CD4-positive, alpha-beta T cell treated with Interleukin-4 for 1 hour (primary cell): ENCODE data around the gene PARP8.
"Not testable (repeated sequence)": the region's sequence is repeated elsewhere in the genome, so short reads cannot be mapped to it uniquely, and the experiment has no call there.

Experiments used
- DNase-seq, 2 donors: peaks; one replicate each; pipeline ENCODE4 v3.0.0-alpha.2; 2020 to 2022

The PARP8 gene, protein sequence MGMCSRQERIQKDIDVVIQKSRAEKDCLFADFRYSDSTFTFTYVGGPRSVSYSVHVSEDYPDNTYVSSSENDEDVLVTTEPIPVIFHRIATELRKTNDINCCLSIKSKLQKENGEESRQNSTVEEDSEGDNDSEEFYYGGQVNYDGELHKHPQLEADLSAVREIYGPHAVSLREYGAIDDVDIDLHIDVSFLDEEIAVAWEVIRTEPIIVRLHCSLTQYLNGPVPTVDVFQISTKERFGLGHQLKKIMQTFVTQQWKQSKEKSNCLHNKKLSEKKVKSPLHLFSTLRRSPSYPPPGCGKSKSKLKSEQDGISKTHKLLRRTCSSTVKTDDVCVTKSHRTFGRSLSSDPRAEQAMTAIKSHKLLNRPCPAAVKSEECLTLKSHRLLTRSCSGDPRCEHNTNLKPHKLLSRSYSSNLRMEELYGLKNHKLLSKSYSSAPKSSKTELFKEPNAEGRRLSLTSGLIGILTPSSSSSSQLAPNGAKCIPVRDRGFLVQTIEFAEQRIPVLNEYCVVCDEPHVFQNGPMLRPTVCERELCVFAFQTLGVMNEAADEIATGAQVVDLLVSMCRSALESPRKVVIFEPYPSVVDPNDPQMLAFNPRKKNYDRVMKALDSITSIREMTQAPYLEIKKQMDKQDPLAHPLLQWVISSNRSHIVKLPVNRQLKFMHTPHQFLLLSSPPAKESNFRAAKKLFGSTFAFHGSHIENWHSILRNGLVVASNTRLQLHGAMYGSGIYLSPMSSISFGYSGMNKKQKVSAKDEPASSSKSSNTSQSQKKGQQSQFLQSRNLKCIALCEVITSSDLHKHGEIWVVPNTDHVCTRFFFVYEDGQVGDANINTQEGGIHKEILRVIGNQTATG

DNA sequence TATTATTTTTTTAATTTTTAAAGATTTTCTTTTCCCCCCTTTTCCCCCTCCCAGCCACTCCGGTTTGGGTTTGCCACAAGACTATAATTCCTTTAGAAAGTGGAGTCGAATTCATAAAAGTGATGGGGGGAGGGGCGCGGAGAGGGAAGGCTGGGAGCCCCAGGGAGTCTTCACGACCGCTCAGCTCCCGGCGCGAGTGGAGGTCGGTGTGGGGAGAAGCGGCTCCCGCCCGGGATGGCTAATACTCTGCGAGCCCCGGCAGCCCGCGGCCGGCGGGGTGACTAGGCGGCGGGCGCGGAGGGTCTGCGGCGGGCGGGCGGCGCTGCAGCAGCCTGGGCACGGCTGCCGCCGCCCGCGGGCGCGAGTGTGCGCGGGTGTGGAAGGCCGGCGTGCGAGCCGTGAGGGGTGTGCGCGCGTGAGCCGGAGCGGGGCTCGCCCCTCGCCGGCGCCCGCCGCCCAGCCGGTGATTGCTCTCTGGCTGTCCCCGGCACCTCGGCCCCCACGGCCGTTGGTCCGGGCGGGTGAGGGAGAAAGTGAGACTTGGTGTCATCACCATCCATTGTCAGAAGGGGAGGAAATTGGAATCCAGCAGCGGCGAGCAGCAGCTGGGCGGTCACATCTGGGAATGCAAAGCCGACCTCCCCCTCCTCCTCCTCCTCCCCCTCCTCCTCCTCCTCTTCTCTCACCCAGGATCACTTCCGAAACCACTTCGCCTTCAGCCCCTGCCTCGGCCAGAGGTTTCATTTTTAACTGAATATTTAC lies at the start of gene PARP8:
PARP8 (plus strand) TSS at position 377 of the 762 bp plus-strand sequence. CDS start 459 bp downstream, outside the sequence.
- peak; percentile 53 to 63 for DNase-seq

DNA sequence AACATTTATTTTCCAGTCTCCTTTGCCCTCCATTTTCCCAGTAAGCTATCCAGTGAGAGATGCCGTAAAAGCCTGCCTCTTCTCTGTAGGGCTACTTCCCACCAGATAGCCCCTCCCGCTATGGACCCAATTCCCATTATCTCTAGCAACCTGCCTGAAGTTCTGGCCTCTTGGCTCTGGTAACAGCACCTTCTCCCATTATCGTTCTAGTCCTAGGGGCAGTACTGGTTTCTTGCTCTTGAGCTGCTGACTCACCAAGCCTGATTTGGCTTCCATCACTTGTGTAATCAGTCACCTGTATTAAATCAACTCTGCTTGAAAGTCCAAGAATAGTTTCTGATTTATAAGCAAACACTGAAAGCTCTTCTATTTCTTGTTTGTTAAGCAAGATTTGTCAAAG lies 42.8 kb upstream of the PARP8 start:
- no peak for DNase-seq

DNA sequence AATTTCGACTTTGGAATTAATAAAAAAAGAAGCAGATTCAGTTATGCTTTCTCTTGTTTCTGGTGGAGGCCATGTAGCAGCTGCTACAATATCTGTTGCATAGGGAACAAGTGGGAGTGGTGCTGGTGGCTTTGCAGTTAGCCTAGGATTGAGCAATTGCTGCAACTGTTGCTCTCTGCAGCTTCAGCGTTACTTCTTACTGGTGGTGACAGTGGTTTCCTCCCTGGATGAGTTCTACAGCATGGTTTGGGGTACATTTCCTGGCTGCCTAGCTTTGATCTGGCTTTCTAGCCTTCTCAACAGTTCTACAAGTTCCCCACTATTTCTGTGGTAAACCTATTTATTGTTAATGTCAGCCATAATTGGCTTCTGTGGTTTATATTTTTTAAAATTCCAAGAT lies 31.6 kb upstream of the PARP8 start:
- peak; percentile 56 to 61 for DNase-seq

DNA sequence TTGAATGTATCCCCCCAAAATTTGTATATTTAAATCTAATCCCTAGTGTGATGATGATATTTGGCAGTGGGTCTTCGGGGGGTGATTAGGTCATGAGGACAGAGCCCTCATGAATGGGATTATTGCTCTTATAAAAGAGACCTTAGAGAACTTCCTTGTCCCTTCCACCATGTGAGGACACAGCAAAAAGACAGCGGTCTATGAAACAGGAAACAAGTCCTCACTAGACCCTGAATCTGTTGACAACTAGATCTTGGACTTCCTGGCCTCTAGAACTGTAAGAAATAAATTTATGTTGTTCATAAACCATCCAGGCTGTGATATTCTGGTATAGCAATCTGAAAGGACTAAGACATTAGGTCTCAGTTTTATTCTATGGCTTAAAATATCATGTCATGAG lies 28.9 kb upstream of the PARP8 start:
- DNase-seq = not testable (repeated sequence)

DNA sequence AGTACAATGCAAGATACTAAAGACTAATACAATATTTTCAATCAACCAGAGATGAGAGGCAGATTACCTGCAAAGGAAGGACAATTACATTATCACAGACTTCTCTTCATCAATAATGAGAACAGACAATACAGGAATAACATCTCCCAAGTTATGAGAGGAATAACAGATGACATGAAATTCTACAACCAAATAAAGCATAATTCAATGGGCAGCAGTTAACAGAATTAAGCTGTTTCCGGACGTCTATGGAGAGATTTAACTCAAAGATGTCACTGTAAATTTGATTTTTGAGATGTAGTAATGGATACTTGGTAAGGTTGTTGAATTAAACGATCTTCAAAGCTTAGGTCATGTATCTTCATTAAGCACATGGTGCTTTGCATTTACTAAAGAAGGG lies 19.8 kb upstream of the PARP8 start:
- no peak for DNase-seq

DNA sequence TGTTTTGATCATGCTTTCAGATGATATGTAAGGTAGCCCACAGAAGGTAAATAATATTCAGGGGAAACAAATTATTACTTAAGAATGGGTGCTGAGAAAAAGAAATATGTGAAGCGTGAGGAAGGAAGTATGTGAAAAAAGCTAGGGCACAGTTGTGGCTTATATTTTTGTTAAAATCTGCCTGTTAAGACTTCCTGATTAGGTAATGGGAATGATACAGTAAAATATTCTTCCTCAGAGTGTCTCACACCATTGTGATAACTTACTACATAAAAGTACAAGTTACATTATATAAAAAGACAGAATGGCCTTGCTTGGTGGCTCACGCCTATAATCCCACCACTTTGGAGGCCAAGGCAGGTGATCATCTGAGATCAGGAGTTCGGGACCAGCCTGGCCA lies 18.7 kb upstream of the PARP8 start:
- no peak for DNase-seq

DNA sequence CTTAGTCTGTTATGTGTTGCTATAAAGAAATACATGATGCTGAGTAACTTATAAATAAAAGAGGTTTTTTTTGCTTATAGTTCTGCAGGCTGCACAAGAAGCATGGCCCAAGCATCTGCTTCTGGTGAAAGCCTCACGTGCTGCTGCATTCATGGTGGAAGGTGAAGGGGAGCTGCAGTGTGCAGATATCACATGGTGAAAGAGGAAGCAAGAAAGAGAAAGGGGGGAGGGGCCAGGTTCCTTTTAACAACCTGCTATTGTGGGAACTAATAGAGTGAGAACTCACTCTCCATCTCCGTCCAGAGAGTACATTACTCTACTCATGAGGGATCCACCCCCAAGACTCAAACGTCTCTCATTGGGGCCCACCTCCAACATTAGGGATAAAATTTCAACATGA lies 12.5 kb upstream of the PARP8 start:
- DNase-seq = peak in 1 of 2 donors; percentile 65

DNA sequence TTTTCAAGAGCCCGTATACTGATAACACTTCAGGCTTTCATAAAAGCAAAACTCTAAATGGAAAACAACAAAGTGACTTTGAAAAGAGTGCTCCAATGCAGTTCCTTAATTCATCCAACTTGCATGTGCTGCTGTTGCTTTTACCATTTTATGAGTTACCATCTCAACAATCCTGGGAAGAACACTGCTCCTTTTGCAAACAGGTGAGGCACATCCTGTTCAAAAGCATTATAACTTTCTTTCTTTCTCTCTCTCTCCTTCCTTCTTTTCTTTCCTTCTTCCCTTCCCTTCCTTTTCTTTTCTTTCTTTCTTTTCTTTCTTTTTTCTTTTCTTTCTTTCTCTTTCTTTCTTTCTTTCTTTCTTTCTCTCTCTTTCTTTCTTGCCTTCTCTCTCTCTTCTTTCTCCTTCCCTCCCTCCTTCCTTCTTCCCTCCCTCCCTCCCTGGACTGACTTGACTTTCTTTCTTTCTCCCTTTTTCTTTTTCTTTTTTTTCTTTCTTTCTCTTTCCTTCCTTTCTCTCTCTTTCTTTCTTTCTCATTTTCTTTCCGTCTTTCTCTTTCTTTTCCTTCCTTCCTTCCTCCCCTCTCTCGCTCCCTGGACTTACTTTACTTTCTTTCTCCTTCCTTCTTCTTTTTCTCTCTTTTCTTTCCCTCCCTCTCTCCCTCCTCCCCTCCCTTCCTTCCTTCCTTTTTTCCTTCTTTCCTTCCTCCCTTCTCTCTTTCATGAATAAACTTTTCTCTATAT lies 11.2 kb upstream of the PARP8 start:
- no peak for DNase-seq

DNA sequence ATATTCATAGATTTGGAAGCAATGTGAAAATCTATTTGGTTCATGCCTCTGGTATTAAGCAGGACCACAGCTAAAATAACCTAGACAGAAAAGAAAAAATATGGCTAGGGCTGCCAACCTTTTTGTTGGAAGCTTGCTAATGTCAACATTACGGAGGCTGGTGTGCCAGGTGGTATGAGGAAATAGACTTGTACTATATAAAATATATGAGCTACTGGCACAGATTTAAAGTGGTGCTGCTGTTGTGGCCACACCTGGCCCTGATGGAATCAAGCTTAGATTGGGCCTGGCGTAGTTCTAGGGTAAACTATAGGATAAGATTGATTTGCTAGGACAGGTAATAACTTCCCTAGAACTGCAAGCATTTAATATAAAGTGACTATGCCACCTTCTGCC lies 10.6 kb upstream of the PARP8 start:
- no peak for DNase-seq

DNA sequence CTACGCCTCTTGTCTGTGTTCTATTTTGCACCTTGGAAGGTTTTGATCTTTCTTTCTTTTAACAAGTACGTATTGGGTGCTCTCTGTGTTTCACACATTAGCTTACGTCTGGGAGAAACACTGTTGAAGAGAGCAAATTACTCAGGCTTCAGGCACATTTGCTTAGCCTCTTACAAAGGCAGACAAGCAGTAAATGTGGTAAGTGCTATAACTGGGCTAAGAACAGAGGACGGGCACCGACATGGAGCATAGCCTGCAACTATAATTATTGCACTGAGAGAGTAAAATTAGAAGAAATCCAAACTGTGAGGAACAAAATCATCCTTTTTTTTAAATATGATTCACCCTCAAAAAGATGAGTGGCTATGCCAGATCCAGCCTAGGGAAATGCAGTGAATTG lies 9.4 kb upstream of the PARP8 start:
- no peak for DNase-seq

DNA sequence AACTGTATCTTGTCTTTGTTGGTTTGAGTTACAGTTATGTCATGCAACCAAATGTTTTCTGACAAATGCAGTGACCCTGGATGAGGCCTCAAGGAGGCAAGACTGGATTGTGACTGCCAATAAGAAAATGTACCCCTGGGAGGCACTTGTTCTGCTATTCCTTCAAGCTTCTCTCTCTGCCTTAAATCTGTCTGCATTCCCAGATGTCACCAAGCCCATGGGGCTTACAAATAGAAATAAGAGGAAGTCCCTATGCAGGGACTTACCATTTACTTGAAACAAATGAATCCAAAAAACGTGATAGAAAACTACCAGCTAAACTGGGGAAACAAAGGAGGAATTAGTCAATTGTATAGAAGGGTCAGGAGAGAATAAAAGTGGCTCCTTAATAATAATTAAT lies 8.2 kb upstream of the PARP8 start:
- no peak for DNase-seq

DNA sequence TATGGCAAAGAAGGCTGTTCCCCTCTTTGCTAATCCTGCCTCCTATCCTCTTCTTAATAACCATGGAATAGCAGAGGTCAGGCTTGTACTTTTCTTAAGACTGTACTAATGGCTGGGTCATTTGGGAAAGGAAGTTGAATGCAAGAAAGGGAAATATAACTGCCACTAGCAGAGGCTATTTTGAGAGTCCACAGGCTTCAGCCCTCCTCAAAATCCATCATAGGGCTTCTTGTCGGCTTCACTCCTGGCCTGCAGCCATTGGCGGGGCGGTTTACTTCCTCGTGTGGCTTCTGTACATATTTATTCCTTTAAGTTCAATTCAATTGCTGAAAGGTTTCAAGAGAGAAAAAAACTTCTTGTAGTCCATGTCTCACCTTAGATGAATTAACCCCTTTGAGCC lies 2.8 kb upstream of the PARP8 start:
- no peak for DNase-seq

DNA sequence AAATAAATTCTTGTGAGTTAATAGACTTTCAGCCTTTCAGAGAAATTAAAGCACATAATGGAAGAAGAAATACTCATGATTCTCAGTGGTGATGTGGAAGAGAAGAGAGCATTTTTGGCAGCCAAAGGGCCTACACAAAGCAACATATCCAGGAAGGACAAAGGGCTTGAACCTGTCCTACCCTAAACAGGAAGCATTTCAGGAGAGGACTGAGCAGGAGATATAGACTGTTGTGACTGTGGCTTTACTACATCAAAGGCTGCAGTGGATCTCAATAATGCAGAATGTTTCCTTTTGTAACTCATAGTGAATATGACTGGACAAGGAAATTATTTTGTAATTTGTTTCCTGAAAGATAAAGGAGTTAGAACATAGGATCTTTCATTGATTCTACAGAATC lies 1.3 kb upstream of the PARP8 start:
- no peak for DNase-seq

DNA sequence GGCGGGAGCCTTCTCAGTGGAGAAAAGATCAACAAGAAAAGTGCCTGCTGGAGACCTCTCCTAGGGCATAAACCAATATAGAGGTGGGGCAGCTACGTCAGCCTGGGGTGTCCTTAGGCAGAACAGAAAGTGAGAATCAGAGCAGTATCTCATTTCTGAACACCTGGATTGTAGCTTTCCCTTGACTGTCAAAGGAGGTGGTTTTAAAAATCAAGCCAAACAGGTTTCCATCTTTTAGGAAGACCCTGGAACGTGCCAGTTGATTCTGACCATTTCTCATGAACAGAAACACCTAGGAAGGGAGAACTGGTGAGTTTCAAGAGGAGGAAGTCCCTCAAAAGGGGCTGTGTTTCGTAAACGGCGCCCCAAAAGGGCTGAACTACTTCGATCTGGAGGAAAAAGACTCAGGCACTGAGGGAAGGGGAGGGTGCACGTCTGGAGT lies 655 bp upstream of the PARP8 start:
- peak; percentile 63 to 73 for DNase-seq

DNA sequence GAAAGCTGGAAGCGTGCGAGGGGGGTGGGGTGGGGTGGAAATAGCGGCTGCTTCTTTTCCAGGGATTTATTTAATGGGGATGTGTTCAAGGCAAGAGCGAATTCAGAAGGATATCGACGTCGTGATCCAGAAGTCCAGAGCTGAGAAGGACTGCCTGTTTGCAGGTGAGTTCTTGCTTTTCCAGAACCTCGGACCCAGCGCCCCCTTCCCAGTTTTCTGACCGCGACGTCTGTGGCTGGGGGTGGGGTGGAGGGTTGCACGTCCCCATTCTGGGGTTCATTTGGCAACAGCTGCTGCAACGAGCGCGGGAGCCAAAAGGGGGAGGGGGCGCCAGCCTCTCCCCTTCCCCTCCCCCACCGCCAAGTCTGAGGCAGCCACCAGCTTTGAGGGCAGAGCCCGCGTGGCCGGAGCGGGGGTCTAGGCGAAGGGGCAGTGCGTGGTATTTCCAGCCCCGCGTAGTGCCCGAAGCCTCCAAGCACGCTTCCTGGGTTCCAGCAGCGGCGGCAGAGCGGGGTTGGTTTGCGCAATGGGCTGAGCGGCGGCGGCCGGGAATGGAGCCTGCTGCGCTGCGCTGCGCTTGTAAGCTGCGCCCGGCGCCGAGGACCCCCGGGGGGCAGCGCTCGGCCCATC lies 701 bp downstream of the PARP8 start:
- peak; percentile 53 to 58 for DNase-seq

DNA sequence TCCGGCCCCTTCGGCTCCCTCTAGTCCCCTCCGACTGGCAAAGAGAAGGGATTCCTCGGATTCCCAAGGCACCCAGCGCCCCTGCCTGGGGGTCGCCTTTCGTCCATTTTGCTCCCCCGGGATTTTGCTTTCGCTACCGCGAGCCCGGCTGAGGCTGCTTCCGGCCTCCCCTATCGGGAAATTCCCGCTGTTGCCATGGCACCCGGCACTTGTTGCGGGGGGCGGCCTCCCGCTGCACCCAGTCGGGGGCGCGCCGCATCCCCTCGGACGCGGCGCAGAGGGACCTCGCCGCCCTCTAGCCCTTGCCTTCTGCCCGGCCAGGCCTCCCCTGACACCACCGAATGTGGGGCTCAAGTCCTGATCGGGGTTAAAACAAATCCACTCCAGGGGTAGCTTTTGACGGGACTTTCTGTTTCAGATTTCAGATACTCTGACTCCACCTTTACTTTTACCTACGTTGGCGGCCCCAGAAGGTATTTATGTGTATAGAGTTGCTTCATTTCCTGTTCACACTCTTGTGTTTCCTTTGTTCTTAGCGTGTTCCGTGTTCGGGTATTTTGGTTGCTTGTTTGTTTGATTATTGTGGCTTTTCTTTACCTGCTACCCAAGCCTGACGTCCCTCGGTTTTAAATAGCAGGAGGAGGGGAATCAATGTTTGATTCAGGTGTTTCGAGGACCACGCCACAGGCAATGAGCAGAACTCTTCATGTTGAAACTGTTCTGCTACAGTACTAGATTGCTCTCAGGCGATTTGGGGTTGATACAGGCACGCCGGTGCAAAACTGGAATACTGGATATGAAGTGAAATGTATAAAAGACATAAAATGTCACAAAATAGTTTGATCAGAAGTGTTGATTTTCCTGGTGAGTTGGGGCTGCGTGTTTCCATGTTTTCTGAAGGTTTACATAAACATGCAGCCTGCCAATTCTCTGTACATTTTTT lies 1.5 kb downstream of the PARP8 start:
- DNase-seq = peak; percentile 91 to 93

DNA sequence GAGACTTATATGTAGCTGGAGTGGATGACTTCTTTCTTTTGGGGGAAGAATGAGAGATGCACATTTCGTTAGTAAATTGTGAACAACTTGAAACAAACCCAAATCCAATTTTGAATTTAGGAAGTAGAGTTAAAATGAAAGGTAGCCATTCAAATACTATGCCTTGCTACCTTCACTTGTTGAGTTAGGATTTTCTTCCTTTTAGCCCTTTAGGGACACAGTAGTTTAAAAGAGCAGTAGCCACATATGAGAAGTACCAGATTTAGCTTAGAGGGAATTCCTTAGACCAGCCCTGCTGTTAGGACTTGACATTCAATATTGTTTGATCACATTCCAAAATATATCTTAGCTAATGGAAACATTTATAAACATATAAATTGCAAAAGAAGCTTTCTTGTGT lies 2.2 kb downstream of the PARP8 start:
- not testable (repeated sequence) for DNase-seq

DNA sequence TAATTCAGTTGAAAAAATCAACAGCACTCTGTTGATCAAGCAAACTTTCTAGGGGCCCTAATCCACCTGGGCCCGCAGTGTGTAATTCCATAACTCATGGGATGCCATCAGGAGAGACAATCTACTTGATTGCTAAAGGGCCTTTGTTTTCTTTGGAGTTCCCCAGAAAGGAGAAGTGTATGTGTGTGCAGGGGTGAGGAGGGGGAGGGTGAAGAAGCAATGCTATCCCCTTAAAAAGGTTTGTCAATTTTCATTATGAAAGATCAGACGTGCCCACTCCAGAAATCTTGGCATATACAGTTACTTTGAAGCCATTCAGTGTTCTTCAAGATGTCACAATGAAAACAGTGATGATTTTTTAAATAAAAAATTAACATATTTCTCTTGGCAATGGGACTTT lies 6.2 kb downstream of the PARP8 start:
- peak in 1 of 2 donors; percentile 16 for DNase-seq

DNA sequence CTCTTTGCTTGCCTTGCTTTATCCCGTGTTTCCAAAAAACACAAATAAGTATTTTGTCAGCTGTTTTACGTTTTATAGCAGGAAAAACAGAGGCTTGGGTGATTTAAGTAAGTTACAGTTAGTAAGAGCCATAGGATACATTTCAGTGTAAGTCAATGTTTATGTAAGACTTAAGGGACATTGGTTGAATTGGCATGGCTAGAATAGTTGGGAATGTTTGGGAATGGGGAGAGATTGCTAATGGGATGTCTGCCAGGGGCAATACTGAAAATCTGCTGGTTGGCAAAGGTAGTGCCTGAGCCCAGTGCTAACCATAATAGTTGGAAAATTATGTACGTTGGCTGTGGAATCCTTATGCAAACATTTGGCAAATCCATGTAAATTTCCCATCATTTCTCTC lies 7.0 kb downstream of the PARP8 start:
- not testable (repeated sequence) for DNase-seq

DNA sequence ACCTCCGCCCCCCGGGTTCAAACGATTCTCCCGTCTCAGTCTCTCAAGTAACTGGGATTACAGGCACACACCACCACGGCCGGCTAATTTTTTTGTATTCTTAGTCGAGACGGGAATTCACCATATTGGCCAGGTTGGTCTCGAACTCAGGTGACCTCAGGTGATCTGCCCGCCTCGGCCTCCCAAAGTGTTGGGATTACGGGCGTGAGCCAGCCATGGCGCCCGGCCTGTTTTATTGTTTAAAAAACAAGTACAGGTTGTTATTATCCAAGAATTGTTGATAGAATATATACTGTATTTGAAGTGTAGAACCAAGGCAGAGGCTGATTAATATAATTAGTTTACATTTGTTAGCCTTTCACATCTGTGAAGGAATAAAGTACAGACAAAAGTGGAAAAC lies 8.9 kb downstream of the PARP8 start:
- no peak for DNase-seq

DNA sequence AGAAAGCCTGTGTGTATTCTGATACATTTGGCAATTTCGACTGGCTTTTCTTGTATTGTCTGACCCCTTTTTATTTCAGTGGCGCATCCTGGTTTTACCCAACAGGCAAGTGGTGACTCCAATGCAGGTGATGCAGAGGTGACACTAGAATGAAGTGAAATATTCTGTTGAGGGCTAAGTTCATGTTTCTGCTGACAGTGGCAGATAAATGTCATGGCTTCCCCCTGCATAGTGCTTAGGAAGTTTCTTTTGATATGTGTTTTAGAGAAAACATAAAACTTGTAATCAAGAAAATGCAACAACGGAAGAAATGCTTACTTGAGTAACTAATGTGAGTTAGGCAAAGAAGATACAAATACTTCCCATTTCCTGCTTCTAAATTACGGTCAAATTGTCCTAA lies 13.1 kb downstream of the PARP8 start:
- not testable (repeated sequence) for DNase-seq
